Right lobe of liver (tissue), 4 donors: ENCODE data around the gene JADE1.

Experiments used
- CTCF ChIP-seq, 4 donors: fragments of 200-600 bp in 3 of 4; fragments of 450-650 bp in 1 of 4; IDR thresholded peaks; one replicate each; pipeline versions ENCODE4 v1.5.1 to v1.8.0; 2016 to 2022; ENCODE audit warnings: antibody characterized with exemption in 4 of 4, mild to moderate bottlenecking in 2 of 4
- POLR2A ChIP-seq: fragments of 450-650 bp; IDR thresholded peaks from one replicate; pipeline ENCODE4 v1.6.1; 2017; ENCODE audit warnings: antibody characterized with exemption, mild to moderate bottlenecking
- donor health status: DM: no; HTN: no; CAD: no.
- donor health status: DM: no; HTN: no; CAD: no.
- donor health status: DM: no; HTN: yes; CAD: no.

GRCh38 chr4:128871948-128872347, 62.4 kb downstream of the JADE1 start:
- TF ChIP-seq POLR2A: no peak
- TF ChIP-seq CTCF (IDR thresholded peaks at IDR 0.05): no peak
